PC-3 (cell line): ENCODE data around the gene EPHB1.

ENCODE experiments used
- EZH2phosphoT487 ChIP-seq: fragments of 300-600 bp; sonication (generic); IDR thresholded peaks from 2 replicates; pipeline ENCODE4 v1.6.1; 2018; ENCODE audit warnings: mild to moderate bottlenecking, antibody characterized with exemption, low read length, borderline replicate concordance
- TF ChIP-seq, protein P1 (sequence below): fragments of 300-600 bp; sonication (generic); conservative IDR thresholded peaks from 2 replicates; pipeline ENCODE4 v1.5.1; 2017; ENCODE audit warnings: antibody characterized with exemption, low read depth, mild to moderate bottlenecking, low read length

DNA sequence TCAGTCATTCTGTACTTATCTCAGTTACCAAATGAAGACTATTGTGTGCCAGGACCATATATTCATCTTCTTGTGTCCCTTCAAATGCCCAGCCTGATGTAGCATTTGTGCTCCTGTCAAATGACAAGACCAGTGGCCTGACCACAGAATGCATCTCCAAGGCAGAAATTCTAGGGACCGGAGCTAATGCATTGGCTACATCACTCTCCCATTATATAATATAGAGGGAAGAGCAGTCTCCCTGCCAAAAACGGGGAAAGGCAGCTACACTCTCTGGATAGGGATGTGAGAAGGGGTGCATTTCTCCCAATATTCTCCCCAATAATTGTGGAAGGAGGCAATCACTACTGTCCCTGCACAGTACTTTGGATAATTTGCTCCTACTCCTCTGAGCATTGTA, 312.0 kb downstream of the EPHB1 start:
- TF ChIP-seq, protein P1, sequence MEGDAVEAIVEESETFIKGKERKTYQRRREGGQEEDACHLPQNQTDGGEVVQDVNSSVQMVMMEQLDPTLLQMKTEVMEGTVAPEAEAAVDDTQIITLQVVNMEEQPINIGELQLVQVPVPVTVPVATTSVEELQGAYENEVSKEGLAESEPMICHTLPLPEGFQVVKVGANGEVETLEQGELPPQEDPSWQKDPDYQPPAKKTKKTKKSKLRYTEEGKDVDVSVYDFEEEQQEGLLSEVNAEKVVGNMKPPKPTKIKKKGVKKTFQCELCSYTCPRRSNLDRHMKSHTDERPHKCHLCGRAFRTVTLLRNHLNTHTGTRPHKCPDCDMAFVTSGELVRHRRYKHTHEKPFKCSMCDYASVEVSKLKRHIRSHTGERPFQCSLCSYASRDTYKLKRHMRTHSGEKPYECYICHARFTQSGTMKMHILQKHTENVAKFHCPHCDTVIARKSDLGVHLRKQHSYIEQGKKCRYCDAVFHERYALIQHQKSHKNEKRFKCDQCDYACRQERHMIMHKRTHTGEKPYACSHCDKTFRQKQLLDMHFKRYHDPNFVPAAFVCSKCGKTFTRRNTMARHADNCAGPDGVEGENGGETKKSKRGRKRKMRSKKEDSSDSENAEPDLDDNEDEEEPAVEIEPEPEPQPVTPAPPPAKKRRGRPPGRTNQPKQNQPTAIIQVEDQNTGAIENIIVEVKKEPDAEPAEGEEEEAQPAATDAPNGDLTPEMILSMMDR: no peak
- TF ChIP-seq EZH2phosphoT487: no peak
